ENCODE data around the gene CASKIN1.

Gene CASKIN1

DNA sequence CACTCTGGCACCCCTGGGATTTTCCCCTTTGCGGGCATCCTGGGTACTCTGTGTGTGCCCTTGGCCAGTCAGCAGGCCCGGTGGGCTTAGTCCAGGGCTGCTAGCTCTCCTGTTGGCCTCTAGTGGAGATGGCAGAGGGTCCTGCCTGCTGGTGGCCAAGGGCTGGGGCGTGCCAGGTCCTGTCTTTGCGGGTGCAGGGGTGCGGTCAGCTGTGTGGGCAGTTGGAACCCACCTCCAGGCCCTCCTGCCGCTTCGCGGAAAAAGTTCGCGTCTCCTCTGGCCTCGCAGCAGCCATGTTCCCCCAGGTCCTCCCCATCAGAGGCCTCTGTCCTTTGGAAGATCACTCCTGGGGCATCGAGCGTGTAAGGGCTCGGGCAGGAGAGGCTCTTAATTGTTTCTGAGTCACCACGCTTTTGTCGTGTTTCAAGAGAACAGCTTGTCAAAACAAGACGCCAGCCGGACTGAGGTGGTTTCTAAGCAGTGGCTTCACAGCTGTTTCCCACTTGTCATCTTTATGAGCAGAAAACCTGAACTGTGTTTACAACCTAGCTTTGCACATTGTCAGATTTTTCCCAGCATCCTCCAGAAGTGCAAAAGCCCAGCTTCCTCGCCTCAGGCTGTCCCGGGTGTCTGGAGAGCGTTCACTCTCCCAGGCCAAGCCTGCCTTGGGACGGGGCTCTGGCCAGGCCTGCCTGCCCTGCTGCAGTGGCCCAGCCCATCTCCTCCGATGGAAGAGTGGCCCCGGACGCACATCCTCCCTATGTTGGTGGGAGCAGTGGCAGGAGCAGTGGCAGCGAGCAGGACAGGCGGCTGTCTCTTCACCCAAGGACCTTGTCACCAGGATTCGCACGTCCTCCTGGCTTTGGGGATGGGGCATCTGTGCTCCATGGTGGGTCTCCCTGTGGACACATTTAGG is 34.9 kb upstream of the CASKIN1 start:
- H3K9me3 ChIP-seq (ENCODE audit: insufficient read depth, low read depth, low read length), result no peaks in the 10 kb centered on the region
- peaks cover 31% of the 10 kb centered on the region for H3K36me3 ChIP-seq (ENCODE audit: insufficient read depth, low read depth, low read length)
- no peak overlapping the region for H3K4me3 ChIP-seq (ENCODE audit: low read length)
- peaks cover 6% of the 10 kb centered on the region for H3K27me3 ChIP-seq (ENCODE audit: insufficient read depth, low read length)
- no peak overlapping the region for H3K27ac ChIP-seq (ENCODE audit: low read length)
- H3K4me1 ChIP-seq (ENCODE audit: insufficient read depth, low read length), result no peaks in the 10 kb centered on the region; the same call in 1 of the 2 replicates
- no peak overlapping the region for H3K9ac ChIP-seq (ENCODE audit: low read depth, low read length)

DNA sequence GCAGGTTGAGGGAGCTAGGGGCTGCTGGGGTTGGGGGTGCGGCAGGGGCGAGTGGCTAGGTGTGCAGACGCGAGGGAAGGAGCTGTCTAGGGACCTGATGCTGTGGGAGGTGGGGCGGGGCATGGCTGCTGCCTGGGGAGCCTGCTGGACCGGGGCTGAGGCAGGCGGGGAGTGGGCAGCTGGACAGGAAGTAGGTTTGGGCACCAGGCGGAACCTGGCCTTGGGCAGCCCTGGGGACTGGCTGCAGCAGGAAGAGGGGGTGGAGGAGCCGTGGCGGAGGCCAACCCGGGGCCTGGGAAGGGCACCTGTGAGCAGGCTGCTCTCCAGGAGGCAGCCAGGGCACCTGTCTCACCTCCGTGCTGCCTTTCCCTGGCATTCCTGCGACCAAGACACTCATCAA is 34.0 kb upstream of the CASKIN1 start:
- Histone ChIP-seq H3K9ac (ENCODE audit: low read depth, low read length) (no peak overlapping the region), H3K4me3 (ENCODE audit: low read length) (no peak overlapping the region), H3K4me1 (ENCODE audit: insufficient read depth, low read length) (no peaks in the 10 kb centered on the region), H3K9me3 (ENCODE audit: insufficient read depth, low read depth, low read length) (no peaks in the 10 kb centered on the region), H3K36me3 (ENCODE audit: insufficient read depth, low read depth, low read length) (peaks cover 31% of the 10 kb centered on the region), H3K27ac (ENCODE audit: low read length) (no peak overlapping the region), H3K27me3 (ENCODE audit: insufficient read depth, low read length) (no peaks in the 10 kb centered on the region)

DNA sequence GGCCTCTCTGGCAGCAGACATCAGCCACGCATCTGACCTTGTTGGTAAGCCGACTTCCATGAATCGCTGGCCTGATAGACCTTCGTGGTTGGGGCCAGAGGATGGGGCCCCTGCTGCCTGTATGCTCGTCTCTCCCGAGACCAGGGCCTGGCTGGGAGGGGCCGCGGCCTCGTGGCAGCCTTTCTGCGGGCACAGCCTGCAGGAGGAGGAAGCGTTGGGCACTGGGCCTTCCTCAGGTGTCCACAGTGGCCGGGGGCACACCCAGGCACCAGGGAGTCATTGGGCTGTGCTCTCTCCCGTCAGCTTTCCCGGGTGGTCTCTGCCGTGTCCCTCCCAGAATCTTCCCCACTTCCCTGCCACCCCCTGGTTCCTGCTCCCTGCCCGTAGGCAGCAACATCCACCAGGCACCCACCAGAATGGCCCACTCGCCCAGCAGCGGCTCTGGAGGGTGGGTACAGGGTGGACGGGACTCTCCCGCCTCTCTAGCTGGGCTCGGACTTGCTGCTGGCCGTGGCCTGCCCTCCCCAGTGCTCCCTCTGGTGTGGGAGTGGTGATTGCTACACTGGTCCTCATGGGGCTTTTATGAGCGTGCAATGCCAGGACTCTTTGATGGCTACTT is 33.3 kb upstream of the CASKIN1 start:
- no peak overlapping the region for H3K4me3 ChIP-seq (ENCODE audit: low read length)
- peaks cover 31% of the 10 kb centered on the region for H3K36me3 ChIP-seq (ENCODE audit: insufficient read depth, low read depth, low read length)
- no peak overlapping the region for H3K9ac ChIP-seq (ENCODE audit: low read depth, low read length)
- H3K27me3 ChIP-seq (ENCODE audit: insufficient read depth, low read length), result no peaks in the 10 kb centered on the region
- H3K27ac ChIP-seq (ENCODE audit: low read length), result no peak overlapping the region
- no peaks in the 10 kb centered on the region for H3K4me1 ChIP-seq (ENCODE audit: insufficient read depth, low read length)
- no peaks in the 10 kb centered on the region for H3K9me3 ChIP-seq (ENCODE audit: insufficient read depth, low read depth, low read length)

DNA sequence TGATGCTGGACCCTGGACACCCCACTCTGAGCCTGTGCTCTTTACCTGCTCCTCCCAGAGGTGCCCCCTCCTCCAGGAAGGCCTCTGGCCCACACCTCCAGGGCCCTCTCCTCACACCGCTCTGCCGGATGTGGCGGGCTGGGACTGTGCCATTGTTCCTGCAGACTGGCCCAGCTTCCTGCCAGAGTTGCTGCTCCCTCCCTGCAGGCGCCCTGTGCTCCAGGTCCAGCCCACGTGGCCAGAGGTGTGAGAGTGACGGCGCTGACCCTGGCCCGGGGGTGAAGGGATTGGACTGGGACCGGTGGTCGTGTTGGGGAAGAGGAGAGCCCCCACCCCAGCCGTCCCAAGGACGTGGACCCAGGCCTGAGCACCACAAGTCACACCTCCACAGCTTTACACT is 32.7 kb upstream of the CASKIN1 start:
- no peaks in the 10 kb centered on the region for H3K9me3 ChIP-seq (ENCODE audit: insufficient read depth, low read depth, low read length)
- H3K36me3 ChIP-seq (ENCODE audit: insufficient read depth, low read depth, low read length), result peaks cover 31% of the 10 kb centered on the region
- no peak overlapping the region for H3K9ac ChIP-seq (ENCODE audit: low read depth, low read length)
- no peak overlapping the region for H3K4me3 ChIP-seq (ENCODE audit: low read length)
- H3K27ac ChIP-seq (ENCODE audit: low read length), result no peak overlapping the region
- no peaks in the 10 kb centered on the region for H3K27me3 ChIP-seq (ENCODE audit: insufficient read depth, low read length)
- no peaks in the 10 kb centered on the region for H3K4me1 ChIP-seq (ENCODE audit: insufficient read depth, low read length)

DNA sequence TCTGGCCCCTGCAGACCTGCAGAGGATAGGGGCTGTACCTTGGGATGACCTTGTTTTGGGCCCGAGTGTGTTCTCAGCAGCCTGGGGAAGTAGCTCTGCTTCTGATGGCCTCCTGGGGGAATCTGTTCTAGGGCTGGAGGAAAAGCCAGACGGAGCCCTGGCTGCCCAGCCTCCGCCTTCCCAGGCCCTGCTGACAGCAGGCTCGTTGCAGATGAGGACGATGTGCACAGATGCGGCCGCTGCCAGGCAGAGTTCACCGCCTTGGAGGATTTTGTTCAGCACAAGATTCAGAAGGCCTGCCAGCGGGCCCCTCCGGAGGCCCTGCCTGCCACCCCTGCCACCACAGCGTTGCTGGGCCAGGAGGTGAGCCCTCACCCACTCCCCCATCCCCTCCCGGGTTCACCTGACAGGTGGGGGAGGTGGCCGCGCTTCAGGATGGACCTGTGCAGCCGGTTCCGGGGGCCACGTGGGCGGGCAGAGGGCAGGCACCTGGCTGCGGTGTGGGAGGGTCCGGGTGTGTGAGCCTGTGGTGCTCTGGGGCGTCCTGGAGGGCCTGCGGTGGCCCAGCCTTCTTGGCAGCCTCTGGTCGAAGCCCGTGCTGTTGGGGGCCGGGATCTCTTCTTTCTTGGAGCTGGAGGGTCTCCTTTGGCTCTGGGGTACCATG is 31.9 kb upstream of the CASKIN1 start:
- H3K4me3 ChIP-seq (ENCODE audit: low read length), result no peak overlapping the region
- H3K27me3 ChIP-seq (ENCODE audit: insufficient read depth, low read length), result no peaks in the 10 kb centered on the region
- H3K36me3 ChIP-seq (ENCODE audit: insufficient read depth, low read depth, low read length), result peaks cover 31% of the 10 kb centered on the region
- H3K9me3 ChIP-seq (ENCODE audit: insufficient read depth, low read depth, low read length), result no peaks in the 10 kb centered on the region
- no peaks in the 10 kb centered on the region for H3K4me1 ChIP-seq (ENCODE audit: insufficient read depth, low read length)
- H3K9ac ChIP-seq (ENCODE audit: low read depth, low read length), result no peak overlapping the region
- no peak overlapping the region for H3K27ac ChIP-seq (ENCODE audit: low read length)

DNA sequence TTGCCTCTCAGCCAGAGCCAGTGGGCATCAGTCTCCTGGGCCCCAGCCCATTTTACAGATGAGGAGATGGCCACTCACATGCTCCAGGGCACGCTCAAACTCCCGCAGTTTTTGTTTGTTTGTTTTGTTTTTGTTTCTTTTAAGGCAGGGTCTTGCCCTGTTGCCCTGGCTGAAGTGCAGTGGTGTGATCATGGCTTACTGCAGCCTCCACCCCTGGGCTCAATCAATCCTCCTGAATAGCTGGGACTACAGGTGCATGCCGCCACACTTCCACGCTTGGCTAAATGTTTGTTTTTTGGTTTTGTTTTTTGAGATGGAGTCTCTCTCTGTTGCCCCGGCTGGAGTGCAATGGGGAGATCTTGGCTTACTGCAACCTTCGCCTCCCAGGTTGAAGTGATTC is 30.5 kb upstream of the CASKIN1 start:
- Histone ChIP-seq H3K4me1 (ENCODE audit: insufficient read depth, low read length) (no peaks in the 10 kb centered on the region), H3K9me3 (ENCODE audit: insufficient read depth, low read depth, low read length) (no peaks in the 10 kb centered on the region), H3K27ac (ENCODE audit: low read length) (no peak overlapping the region), H3K36me3 (ENCODE audit: insufficient read depth, low read depth, low read length) (peaks cover 19% of the 10 kb centered on the region), H3K27me3 (ENCODE audit: insufficient read depth, low read length) (no peaks in the 10 kb centered on the region), H3K4me3 (ENCODE audit: low read length) (no peak overlapping the region), H3K9ac (ENCODE audit: low read depth, low read length) (no peak overlapping the region)

DNA sequence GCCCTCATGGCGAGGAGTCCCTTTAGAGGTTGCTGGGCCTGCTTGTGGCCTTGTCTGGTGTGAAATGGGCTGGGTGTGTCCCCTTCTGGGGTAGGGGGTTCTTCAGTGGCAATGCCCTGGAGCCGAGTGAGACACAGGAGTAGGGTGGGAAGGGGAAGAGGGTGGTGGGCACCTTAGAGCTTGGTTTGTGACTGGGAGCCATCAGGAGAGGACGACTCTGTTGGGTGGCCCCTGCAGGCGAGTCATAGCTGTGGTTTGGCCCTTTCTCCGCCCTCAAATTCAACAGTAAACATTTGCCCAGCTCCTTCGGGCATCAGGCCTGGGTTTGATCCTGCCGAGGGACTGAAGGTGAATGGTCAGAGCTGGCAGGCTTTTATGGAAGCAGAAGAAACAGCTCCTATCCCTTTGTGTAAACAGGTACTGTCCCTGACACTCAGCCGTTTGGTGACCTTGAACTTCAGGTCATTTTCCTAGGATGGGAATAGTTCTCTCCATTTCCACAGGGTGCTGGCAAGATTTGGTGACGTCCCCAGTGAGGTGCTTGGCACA is 29.9 kb upstream of the CASKIN1 start:
- no peaks in the 10 kb centered on the region for H3K27me3 ChIP-seq (ENCODE audit: insufficient read depth, low read length)
- no peak overlapping the region for H3K4me3 ChIP-seq (ENCODE audit: low read length)
- H3K27ac ChIP-seq (ENCODE audit: low read length), result no peak overlapping the region
- no peak overlapping the region for H3K9ac ChIP-seq (ENCODE audit: low read depth, low read length)
- peaks cover 14% of the 10 kb centered on the region for H3K36me3 ChIP-seq (ENCODE audit: insufficient read depth, low read depth, low read length)
- H3K4me1 ChIP-seq (ENCODE audit: insufficient read depth, low read length), result no peaks in the 10 kb centered on the region
- no peaks in the 10 kb centered on the region for H3K9me3 ChIP-seq (ENCODE audit: insufficient read depth, low read depth, low read length)

DNA sequence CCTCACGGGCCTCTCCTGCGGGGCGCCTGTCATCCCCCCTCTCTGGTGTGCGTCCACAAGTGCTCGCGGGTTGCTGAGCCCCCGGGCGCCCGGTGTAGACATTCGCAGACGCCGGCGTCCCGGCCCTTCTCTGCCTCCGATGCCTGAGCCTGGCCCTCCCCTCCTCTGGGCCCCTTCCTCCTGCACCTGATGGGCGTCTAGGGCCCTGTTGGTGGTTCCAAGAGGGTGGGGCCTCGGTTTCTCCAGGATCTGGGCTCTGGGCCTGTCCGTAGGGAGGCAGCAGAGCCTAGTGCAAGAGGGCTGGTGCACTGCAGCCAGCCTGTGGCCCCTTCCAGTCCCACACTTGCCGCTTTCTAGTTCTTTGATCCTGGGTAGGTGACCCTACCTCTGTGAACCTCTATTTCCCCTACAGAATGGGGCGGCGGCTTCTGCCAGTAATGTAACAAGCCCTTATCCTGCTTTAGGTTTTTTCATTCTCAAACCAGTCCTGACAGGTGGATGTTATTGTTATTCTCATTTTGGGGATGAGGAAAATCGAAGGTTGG is 27.6 kb upstream of the CASKIN1 start:
- Histone ChIP-seq H3K9ac (ENCODE audit: low read depth, low read length) (peak overlapping the region; percentile 92), H3K4me3 (ENCODE audit: low read length) (peak overlapping the region; percentile 78), H3K36me3 (ENCODE audit: insufficient read depth, low read depth, low read length) (0 out of 2 replicates have a peak, but pooled peaks cover 3% of the 10 kb centered on the region), H3K27ac (ENCODE audit: low read length) (peak overlapping the region; percentile 62), H3K4me1 (ENCODE audit: insufficient read depth, low read length) (no peaks in the 10 kb centered on the region), H3K9me3 (ENCODE audit: insufficient read depth, low read depth, low read length) (no peaks in the 10 kb centered on the region), H3K27me3 (ENCODE audit: insufficient read depth, low read length) (no peaks in the 10 kb centered on the region)

DNA sequence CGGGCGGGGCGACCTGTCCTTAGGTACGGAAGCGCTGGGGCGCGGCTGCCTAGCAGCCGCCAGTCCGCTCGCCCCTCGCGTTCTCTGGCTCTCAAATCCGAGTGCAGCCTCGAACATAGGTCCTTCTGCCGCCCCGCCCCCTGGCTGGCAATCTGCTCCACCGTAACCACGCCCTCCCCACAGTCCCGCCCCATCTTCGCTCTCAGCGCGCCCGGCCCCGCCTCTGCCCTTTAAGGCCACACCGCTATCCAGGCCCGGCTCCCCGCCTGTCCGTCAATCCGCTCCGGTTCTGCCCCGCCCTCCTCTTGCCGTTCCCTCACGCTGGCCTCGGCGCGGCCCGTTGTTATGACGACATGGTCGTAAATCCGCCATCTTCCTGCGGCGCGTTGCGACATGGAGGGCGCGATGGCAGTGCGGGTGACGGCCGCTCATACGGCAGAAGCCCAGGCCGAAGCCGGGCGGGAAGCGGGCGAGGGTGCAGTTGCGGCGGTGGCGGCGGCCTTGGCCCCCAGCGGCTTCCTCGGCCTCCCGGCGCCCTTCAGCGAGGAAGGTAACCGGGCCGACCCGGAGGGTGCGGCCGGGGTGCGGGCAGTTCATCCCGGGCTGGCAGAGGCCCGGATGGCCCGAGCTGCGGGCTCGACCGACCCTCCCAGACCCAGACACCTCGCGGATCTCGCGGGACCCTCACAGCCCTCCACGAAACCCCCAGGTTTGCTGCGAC is 27.0 kb upstream of the CASKIN1 start, which contains the start of gene E4F1:
Gene E4F1, plus strand, starts transcription at position 371 of the 721 bp plus-strand sequence. Its CDS starts 23 bp downstream, at position 394.
- Histone ChIP-seq H3K27me3 (ENCODE audit: insufficient read depth, low read length) (no peaks in the 10 kb centered on the region), H3K9me3 (ENCODE audit: insufficient read depth, low read depth, low read length) (no peaks in the 10 kb centered on the region), H3K9ac (ENCODE audit: low read depth, low read length) (peak within 1 kb of the TSS; percentile 92), H3K36me3 (ENCODE audit: insufficient read depth, low read depth, low read length) (no peaks in the 10 kb centered on the region), H3K4me3 (ENCODE audit: low read length) (peak within 1 kb of the TSS; percentile 78), H3K4me1 (ENCODE audit: insufficient read depth, low read length) (no peaks in the 10 kb centered on the region), H3K27ac (ENCODE audit: low read length) (peak within 1 kb of the TSS; percentile 62)

DNA sequence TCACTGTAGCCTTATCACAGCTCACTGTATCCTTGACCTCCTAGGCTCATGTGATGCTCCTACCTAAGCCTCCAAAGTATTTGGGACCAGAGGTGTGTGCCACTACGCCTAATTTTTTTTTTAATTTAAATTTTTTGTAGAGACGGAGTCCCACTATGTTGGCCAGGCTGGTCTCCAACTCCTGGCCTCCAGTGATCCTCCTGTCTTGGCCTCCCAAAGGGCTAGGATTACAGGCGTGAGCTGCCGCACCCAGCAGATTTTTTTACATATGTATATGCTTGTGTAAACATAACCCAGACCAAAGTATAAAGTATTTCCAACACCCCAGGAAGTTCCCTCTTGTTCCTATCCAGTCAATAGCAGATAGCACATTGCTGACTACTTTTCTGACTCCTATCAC is 19.9 kb upstream of the CASKIN1 start:
- H3K9ac ChIP-seq (ENCODE audit: low read depth, low read length), result no peak overlapping the region

DNA sequence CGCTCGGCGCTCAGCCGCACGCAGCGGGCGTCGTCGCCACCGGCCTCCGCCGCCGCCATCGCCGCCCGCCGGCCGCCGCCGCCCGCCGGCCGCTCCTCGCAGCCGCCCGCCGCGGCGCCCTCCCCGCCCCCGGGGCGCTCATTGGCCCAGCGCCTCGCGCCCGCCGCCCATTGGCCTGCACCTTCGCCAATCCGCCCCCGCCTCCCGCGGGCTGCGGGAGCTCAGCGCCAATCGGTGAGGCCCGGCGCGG is 18.2 kb upstream of the CASKIN1 start, which contains the start of gene PGP:
Gene PGP, minus strand, starts transcription at position 122 of the 250 bp plus-strand sequence. Its CDS starts 63 bp downstream, at position 59.
- peak within 1 kb of the TSS; percentile 97 for H3K4me3 ChIP-seq (ENCODE audit: low read length)
- H3K27ac ChIP-seq (ENCODE audit: low read length), result peak within 1 kb of the TSS; percentile 99
- H3K9ac ChIP-seq (ENCODE audit: low read depth, low read length), result peak within 1 kb of the TSS; percentile 97

More for the DNA sequence above, 19.9 kb upstream of the CASKIN1 start:
- H3K36me3 ChIP-seq (ENCODE audit: insufficient read depth, low read depth, low read length), result peaks cover 19% of the 10 kb centered on the region
- H3K27me3 ChIP-seq (ENCODE audit: insufficient read depth, low read length), result no peaks in the 10 kb centered on the region
- H3K4me3 ChIP-seq (ENCODE audit: low read length), result no peak overlapping the region
- no peaks in the 10 kb centered on the region for H3K9me3 ChIP-seq (ENCODE audit: insufficient read depth, low read depth, low read length)
- H3K4me1 ChIP-seq (ENCODE audit: insufficient read depth, low read length), result peaks cover 6% of the 10 kb centered on the region; the same call in 1 of the 2 replicates
- no peak overlapping the region for H3K27ac ChIP-seq (ENCODE audit: low read length)

More for the DNA sequence above, 18.2 kb upstream of the CASKIN1 start, which contains the start of gene PGP:
- H3K4me1 ChIP-seq (ENCODE audit: insufficient read depth, low read length), result peaks cover 9% of the 10 kb centered on the region
- H3K36me3 ChIP-seq (ENCODE audit: insufficient read depth, low read depth, low read length), result peaks cover 19% of the 10 kb centered on the region
- H3K27me3 ChIP-seq (ENCODE audit: insufficient read depth, low read length), result no peaks in the 10 kb centered on the region
- H3K9me3 ChIP-seq (ENCODE audit: insufficient read depth, low read depth, low read length), result no peaks in the 10 kb centered on the region

Measured in iPS-20b (cell line).